HepG2 (cell line): ENCODE measurements around the gene MYO7B. TPM values are rescaled to one million over a fixed set of nuclear protein-coding genes. Genes with fewer than 3 reads are reported as not detected.
A peak's percentile ranks its signal among the peaks of the same experiment; 100 is the strongest.

Experiments used
- FOXA3 ChIP-seq: IDR thresholded peaks from 2 replicates; pipeline ENCODE4 v1.6.1; 2016; ENCODE audit warnings: missing genetic modification reagents, missing compliant biosample characterization
- FOXP1 ChIP-seq, 2 experiments: fragments of 450-650 bp in 1 of 2; IDR thresholded peaks; 2 replicates each; pipeline ENCODE4 v1.6.1; 2017 to 2018; ENCODE audit warnings: antibody characterized with exemption in 1 of 2
- HMGXB4 ChIP-seq, 2 experiments: sonication (generic) in 1 of 2; formaldehyde crosslinking in 1 of 2; IDR thresholded peaks; 2 replicates each; pipeline versions ENCODE4 v1.4.0 to v1.6.1; 2018 to 2020; ENCODE audit warnings: missing genetic modification reagents in 2 of 2, borderline replicate concordance in 1 of 2, low read depth in 1 of 2, mild to moderate bottlenecking in 1 of 2, missing biosample characterization in 1 of 2
- PBX3 ChIP-seq: sonication (generic); formaldehyde crosslinking; IDR thresholded peaks from 2 replicates; pipeline ENCODE4 v1.8.1; 2023; ENCODE audit warnings: missing genetic modification reagents, inconsistent platforms, borderline replicate concordance
- RARG ChIP-seq: sonication (generic); formaldehyde crosslinking; IDR thresholded peaks from 2 replicates; pipeline ENCODE4 v1.4.0; 2020; ENCODE audit warnings: low read depth, mild to moderate bottlenecking, missing genetic modification reagents
- SOX6 ChIP-seq, 2 experiments: fragments of 450-650 bp in 1 of 2; sonication (generic) in 1 of 2; formaldehyde crosslinking in 1 of 2; IDR thresholded peaks; 2 replicates each; pipeline versions ENCODE4 v1.4.0 to v1.6.1; 2017 to 2020; ENCODE audit warnings: antibody characterized with exemption in 1 of 2, mild to moderate bottlenecking in 1 of 2, missing genetic modification reagents in 1 of 2
- TFAP4 ChIP-seq: sonication (generic); IDR thresholded peaks from 2 replicates; pipeline ENCODE4 v1.6.1; 2016; ENCODE audit warnings: low read depth, borderline replicate concordance
- ZNF142 ChIP-seq: sonication (generic); formaldehyde crosslinking; IDR thresholded peaks from 2 replicates; pipeline ENCODE4 v1.4.0; 2020; ENCODE audit warnings: missing genetic modification reagents
- ZNF382 ChIP-seq: sonication (generic); formaldehyde crosslinking; IDR thresholded peaks from 2 replicates; pipeline ENCODE4 v1.5.0; 2020; ENCODE audit warnings: missing genetic modification reagents, mild to moderate bottlenecking, borderline replicate concordance
- ZNF451 ChIP-seq: sonication (generic); formaldehyde crosslinking; IDR thresholded peaks from 2 replicates; pipeline ENCODE4 v1.5.0; 2020; ENCODE audit warnings: mild to moderate bottlenecking, missing genetic modification reagents
- ZNF740 ChIP-seq: sonication (generic); formaldehyde crosslinking; IDR thresholded peaks from 2 replicates; pipeline ENCODE4 v1.4.0; 2020; ENCODE audit warnings: missing genetic modification reagents
- ZNF770 ChIP-seq: sonication (generic); formaldehyde crosslinking; IDR thresholded peaks from 2 replicates; pipeline ENCODE4 v1.5.0; 2020; ENCODE audit warnings: mild to moderate bottlenecking, missing genetic modification reagents
- ZNF878 ChIP-seq: sonication (generic); formaldehyde crosslinking; IDR thresholded peaks from 2 replicates; pipeline ENCODE4 v1.8.1; 2023; ENCODE audit warnings: mild to moderate bottlenecking, missing genetic modification reagents, moderate library complexity
- polyA plus RNA-seq, 8 experiments: library from polyadenylated mRNA; depleted of rRNA in 3 of 8; stranded (reverse) in 7 of 8; unstranded in 1 of 8; fragments of >200 nt; fragmentation: Illumina TruSeq in 4 of 8; extraction: Trizol in 4 of 8; gene quantifications; 2 replicates each; pipeline versions ENCODE4 v1.2.1 to v1.2.3, GENCODE V29; 2011 to 2016; ENCODE audit warnings: low read depth in 4 of 8, missing spikeins in 1 of 8, mixed read lengths in 1 of 8; ENCODE audit not compliant: insufficient read depth in 1 of 8
- total RNA-seq, 5 experiments: library from RNA; depleted of rRNA; stranded (reverse); fragments of >200 nt; fragmentation: Illumina TruSeq; extraction: Trizol; gene quantifications; 2 replicates each; pipeline ENCODE4 v1.2.3, GENCODE V29; 2016; ENCODE audit warnings: low read depth in 1 of 5

Gene MYO7B
- total and polyA plus RNA-seq, 2 of the 13 experiments (the other 11 are each of a cell fraction or from before 2014, with no cell fraction given): not detected

GRCh38 chr2:127526132-127527000 is 9.1 kb upstream of the MYO7B start, which contains the start of gene IWS1 (continued):
- TF ChIP-seq ZNF770 (no peak; the same call in 1 of the 2 replicates), RARG (no peak), FOXA3 (CRISPR knock-in tag) (peak; percentile 11; the same call in 1 of the 2 replicates), PBX3 (no peak), FOXP1 (IDR thresholded peaks at IDR 0.05) (no peak), FOXP1 (CRISPR knock-in tag; IDR thresholded peaks at IDR 0.05) (0 out of 2 replicates have a peak, but pooled peaks have one; percentile 16), ZNF878 (CRISPR knock-in tag) (peak; percentile 15; the same call in 1 of the 2 replicates), TFAP4 (no peak), ZNF382 (CRISPR knock-in tag) (no peak), ZNF740 (CRISPR knock-in tag) (no peak), ZNF142 (CRISPR knock-in tag) (no peak; the same call in 1 of the 2 replicates), SOX6 (IDR thresholded peaks at IDR 0.05) (no peak), SOX6 (CRISPR knock-in tag; IDR thresholded peaks at IDR 0.05) (peak; percentile 46; the same call in 1 of the 2 replicates), ZNF451 (peak; percentile 88), HMGXB4 (CRISPR knock-in tag; IDR thresholded peaks at IDR 0.05; ENCODE audit: borderline replicate concordance in 1 of 2, low read depth in 1 of 2) (peak in 1 of 2 experiments; percentile 84; a peak in 1 of 4 replicates)
